Left lobe of liver (tissue), 2 donors: ENCODE results near the gene FAM149B1. TPM values are rescaled to one million over a fixed set of nuclear protein-coding genes. Genes with fewer than 3 reads are reported as not detected.

Experiments
- ATAC-seq: fragments of 200-7000 bp; cut with Tn5 transposase; one replicate; pipeline ENCODE4 v1.9.1; 2020; ENCODE audit warnings: mild to moderate bottlenecking, moderate library complexity
- DNase-seq: peaks from one replicate; pipeline ENCODE4 v3.0.0-alpha.2; 2020; ENCODE audit warnings: low spot score
- total RNA-seq: library from RNA; stranded (reverse); gene quantifications from one replicate; pipeline ENCODE4 v1.2.1, GENCODE V29; 2021
- donor health status: DM: no; HTN: no; CAD: no; lungs with moderate emphysema.
- donor health status: DM: no; HTN: yes; CAD: no.

The FAM149B1 gene
- total RNA-seq, 1 donor from 2014 or later, result 11.1 TPM

- ATAC-seq, result no peak
- DNase-seq, result no peak
Observed at GRCh38 chr10:73264423-73264822, 96.5 kb downstream of the FAM149B1 start.

- ATAC-seq, result no peak
- no peak for DNase-seq
Observed at GRCh38 chr10:73281097-73281496, 113.2 kb downstream of the FAM149B1 start.

- DNase-seq, result no peak
- ATAC-seq, result no peak
Observed at GRCh38 chr10:73287441-73287840, 119.5 kb downstream of the FAM149B1 start.

- ATAC-seq, result no peak
Observed at GRCh38 chr10:73289958-73290357, 122.0 kb downstream of the FAM149B1 start.

GRCh38 chr10:73293461-73293860 is 125.5 kb downstream of the FAM149B1 start:
- DNase-seq, result no peak
- no peak for ATAC-seq

More at GRCh38 chr10:73289958-73290357, 122.0 kb downstream of the FAM149B1 start:
- no peak for DNase-seq

Other genes with a start within 250 kb of the FAM149B1 start
- 60.4 TPM for gene PLA2G12B, start 213.3 kb upstream of the FAM149B1 start, total RNA-seq
- gene P4HA1, start 71.3 kb upstream of the FAM149B1 start, total RNA-seq, result 7.3 TPM
- 2.7 TPM for gene NUDT13, start 57.7 kb upstream of the FAM149B1 start, total RNA-seq
- gene ECD, start 111 bp upstream of the FAM149B1 start, total RNA-seq, result 9.1 TPM
- gene DNAJC9, start 79.1 kb downstream of the FAM149B1 start, total RNA-seq, result 5.8 TPM
- 53.6 TPM for gene MRPS16, start 84.5 kb downstream of the FAM149B1 start, total RNA-seq
- gene CFAP70, start 190.7 kb downstream of the FAM149B1 start, total RNA-seq, result 2.8 TPM
- 89.9 TPM for gene ANXA7, start 245.9 kb downstream of the FAM149B1 start, total RNA-seq